C4-2B (cell line): ENCODE measurements around the gene CSPG4.
"Not testable (repeated sequence)": the region's sequence is repeated elsewhere in the genome, so short reads cannot be mapped to it uniquely, and the experiment has no call there.

Experiments used
- H3K27ac ChIP-seq: fragments of 450-650 bp; 2 replicates; pipeline ENCODE4 v1.5.1; 2017
- ZFX ChIP-seq: fragments of 450-650 bp; IDR thresholded peaks from 2 replicates; pipeline ENCODE4 v1.6.1; 2017
- TF ChIP-seq, protein P1 (sequence below): fragments of 450-650 bp; conservative IDR thresholded peaks from 2 replicates; pipeline ENCODE4 v1.5.1; 2017; ENCODE audit warnings: mild to moderate bottlenecking

The CSPG4 gene

GRCh38 chr15:75732809-75733451, 20.3 kb upstream of the CSPG4 start:
- TF ChIP-seq, protein P1, sequence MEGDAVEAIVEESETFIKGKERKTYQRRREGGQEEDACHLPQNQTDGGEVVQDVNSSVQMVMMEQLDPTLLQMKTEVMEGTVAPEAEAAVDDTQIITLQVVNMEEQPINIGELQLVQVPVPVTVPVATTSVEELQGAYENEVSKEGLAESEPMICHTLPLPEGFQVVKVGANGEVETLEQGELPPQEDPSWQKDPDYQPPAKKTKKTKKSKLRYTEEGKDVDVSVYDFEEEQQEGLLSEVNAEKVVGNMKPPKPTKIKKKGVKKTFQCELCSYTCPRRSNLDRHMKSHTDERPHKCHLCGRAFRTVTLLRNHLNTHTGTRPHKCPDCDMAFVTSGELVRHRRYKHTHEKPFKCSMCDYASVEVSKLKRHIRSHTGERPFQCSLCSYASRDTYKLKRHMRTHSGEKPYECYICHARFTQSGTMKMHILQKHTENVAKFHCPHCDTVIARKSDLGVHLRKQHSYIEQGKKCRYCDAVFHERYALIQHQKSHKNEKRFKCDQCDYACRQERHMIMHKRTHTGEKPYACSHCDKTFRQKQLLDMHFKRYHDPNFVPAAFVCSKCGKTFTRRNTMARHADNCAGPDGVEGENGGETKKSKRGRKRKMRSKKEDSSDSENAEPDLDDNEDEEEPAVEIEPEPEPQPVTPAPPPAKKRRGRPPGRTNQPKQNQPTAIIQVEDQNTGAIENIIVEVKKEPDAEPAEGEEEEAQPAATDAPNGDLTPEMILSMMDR: peak; percentile 83
- TF ChIP-seq ZFX: no peak
- H3K27ac ChIP-seq: no peak overlapping the region

GRCh38 chr15:75732177-75732808, 19.6 kb upstream of the CSPG4 start:
- TF ChIP-seq, protein P1: no peak
- no peak for TF ChIP-seq ZFX
- H3K27ac ChIP-seq: no peak overlapping the region

DNA sequence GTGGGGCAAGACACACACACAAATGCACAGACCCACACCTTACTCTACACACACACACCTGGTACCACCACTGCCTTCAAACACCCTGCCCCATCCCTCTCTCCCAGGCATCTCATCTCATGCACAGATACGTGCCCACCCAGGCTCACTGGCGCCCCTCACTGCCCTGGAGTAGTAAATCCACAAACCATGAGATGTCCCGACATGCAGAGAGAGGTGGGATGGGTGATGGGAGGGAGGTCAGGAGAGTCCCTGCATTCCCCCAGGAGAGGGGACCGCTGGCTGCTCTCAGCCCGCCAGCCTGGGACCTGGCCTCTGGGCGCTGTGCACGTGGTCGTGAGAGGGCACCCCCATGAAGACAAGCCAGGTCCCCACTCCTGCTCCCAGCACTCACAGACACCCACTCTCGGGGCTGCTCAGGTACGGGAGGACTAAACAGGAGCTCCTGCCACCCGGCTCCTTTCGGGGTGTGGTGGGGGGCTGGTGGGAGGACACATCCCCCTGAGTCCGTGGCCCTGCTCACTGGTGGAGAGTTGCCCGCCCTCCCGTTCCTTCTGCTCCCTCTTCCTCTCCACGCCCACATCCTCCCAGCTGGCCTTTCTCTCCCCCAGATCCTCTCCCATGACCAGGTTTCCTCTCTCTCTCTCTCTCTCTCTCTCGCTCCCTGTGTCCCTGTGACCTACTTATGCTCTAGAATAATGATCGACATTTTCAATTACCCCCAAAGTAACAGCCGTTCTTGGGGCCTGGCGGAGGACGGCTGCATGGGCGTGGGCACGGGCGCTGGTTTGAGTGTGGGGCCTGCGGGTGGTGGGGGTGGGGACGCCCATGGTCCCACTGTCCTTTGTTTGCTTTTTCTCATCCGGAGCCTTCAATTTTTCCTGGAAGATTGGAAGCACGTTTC, 18.9 kb upstream of the CSPG4 start:
- H3K27ac ChIP-seq: no peak overlapping the region

DNA sequence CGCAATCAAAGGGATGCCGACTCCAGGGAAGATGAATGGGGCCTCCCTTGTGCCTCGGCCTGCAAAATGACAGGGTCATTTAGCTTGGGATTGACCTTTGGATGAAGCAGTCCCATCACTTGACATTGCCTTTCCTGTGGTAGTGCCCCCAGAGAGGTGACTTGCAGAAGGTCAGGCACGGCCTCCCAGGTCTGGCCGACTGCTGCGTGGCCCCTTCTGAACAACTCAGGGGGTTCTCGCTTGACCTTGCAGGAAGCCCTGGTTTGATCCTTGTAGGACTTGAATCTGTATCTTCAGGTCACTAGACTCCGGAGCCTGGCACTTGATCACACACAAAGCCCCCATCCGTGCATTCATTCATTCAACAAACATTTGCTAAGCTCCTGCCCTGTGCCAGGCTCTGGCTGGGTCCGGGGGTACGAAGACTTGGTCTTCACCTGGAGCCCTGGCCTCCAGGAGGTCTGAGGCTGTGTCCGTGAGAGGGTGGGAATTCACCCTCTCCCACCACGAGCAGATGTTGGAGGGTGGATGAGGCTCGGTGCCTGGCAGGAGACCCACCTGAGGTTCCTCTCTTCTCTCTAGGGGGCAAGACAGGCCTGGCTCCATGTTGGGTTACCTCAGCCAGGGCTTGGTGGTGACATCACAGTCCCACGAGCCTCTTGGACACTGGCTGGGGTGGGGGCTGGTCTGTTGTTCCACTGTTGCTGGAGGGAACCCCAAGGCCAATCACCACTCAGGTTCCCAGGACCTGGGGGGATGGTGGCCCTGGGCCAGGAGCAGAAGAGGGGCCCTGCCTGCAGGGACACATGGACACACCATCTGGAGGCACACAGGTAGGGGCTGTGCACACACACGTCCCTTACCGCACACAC, 18.0 kb upstream of the CSPG4 start:
- H3K27ac ChIP-seq: not testable (repeated sequence)

More for the DNA sequence above, 18.9 kb upstream of the CSPG4 start:
- TF ChIP-seq, protein P1: no peak
- no peak for TF ChIP-seq ZFX

GRCh38 chr15:75729326-75730069, 16.9 kb upstream of the CSPG4 start:
- TF ChIP-seq, protein P1: no peak
- no peak for TF ChIP-seq ZFX
- no peak overlapping the region for H3K27ac ChIP-seq

- TF ChIP-seq, protein P1: peak; percentile 67
- TF ChIP-seq ZFX: no peak
- H3K27ac ChIP-seq: no peak overlapping the region
Measured at GRCh38 chr15:75727851-75728715, 15.4 kb upstream of the CSPG4 start.
